ENCODE data around the gene SLX9.
"Not testable (repeated sequence)": the region's sequence is repeated elsewhere in the genome, so short reads cannot be mapped to it uniquely, and the experiment has no call there.

Gene SLX9

GRCh38 chr21:44975720-44976555 is 36.1 kb downstream of the SLX9 start:
- no peak overlapping the region for H3K4me3 ChIP-seq (ENCODE audit: low read depth, low read length)
- no peak for DNase-seq (ENCODE audit: low read depth)
- no peak for TF ChIP-seq CTCF (IDR thresholded peaks at IDR 0.05; ENCODE audit: low read depth, low read length, missing control alignments)

- not testable (repeated sequence) for H3K4me3 ChIP-seq (ENCODE audit: low read depth, low read length); DNase-seq (ENCODE audit: low read depth)
These were observed 36.9 kb downstream of the SLX9 start for GRCh38 chr21:44976556-44977393.

GRCh38 chr21:44977616-44978340 is 37.9 kb downstream of the SLX9 start:
- no peak for TF ChIP-seq CTCF (IDR thresholded peaks at IDR 0.05; ENCODE audit: low read depth, low read length, missing control alignments)
- DNase-seq (ENCODE audit: low read depth) = no peak
- no peak overlapping the region for H3K4me3 ChIP-seq (ENCODE audit: low read depth, low read length)

GRCh38 chr21:44979687-44980561 is 40.1 kb downstream of the SLX9 start:
- H3K4me3 ChIP-seq (ENCODE audit: low read depth, low read length) = no peak overlapping the region
- DNase-seq (ENCODE audit: low read depth) = no peak
- no peak for TF ChIP-seq CTCF (IDR thresholded peaks at IDR 0.05; ENCODE audit: low read depth, low read length, missing control alignments)

GRCh38 chr21:44980562-44981489 is 41.0 kb downstream of the SLX9 start:
- H3K4me3 ChIP-seq (ENCODE audit: low read depth, low read length) = no peak overlapping the region
- no peak for DNase-seq (ENCODE audit: low read depth)
- TF ChIP-seq CTCF (IDR thresholded peaks at IDR 0.05; ENCODE audit: low read depth, low read length, missing control alignments) = no peak

- H3K4me3 ChIP-seq (ENCODE audit: low read depth, low read length) = no peak overlapping the region
- no peak for DNase-seq (ENCODE audit: low read depth)
- TF ChIP-seq CTCF (IDR thresholded peaks at IDR 0.05; ENCODE audit: low read depth, low read length, missing control alignments) = no peak
These were observed 42.9 kb downstream of the SLX9 start for GRCh38 chr21:44982558-44983250.

Data from GM12864 (cell line).